HL-60 (cell line): ENCODE measurements around the gene CEACAM18.

Experiments
- DNase-seq, 2 experiments: peaks; one replicate each; pipeline ENCODE4 v3.0.0-alpha.2; 2010 to 2020; ENCODE audit warnings: low read depth in 1 of 2, low spot score in 1 of 2
- H3K27ac ChIP-seq: fragments of 250-450 bp; sonication (Bioruptor Pico); replicated peaks from 2 replicates; pipeline ENCODE4 v1.5.1; 2020; ENCODE audit warnings: mild to moderate bottlenecking, moderate library complexity
- H3K27me3 ChIP-seq: fragments of 250-450 bp; sonication (Bioruptor Pico); 2 replicates; pipeline ENCODE4 v1.5.1; 2021; ENCODE audit warnings: mild to moderate bottlenecking, moderate library complexity; ENCODE audit not compliant: insufficient read depth, poor library complexity, severe bottlenecking
- H3K4me3 ChIP-seq: replicated peaks from 2 replicates; pipeline ENCODE4 v1.5.1; 2011; ENCODE audit warnings: mild to moderate bottlenecking, control low read depth, low read length; ENCODE audit not compliant: insufficient read depth
- CTCF ChIP-seq: IDR thresholded peaks from one replicate; pipeline ENCODE4 v1.5.1; 2011; ENCODE audit warnings: low read length, control low read depth, inconsistent platforms; ENCODE audit not compliant: insufficient read depth
- GABPA ChIP-seq: IDR thresholded peaks from 2 replicates; pipeline ENCODE4 v1.6.1; 2012; ENCODE audit warnings: low read depth
- POLR2AphosphoS5 ChIP-seq: IDR thresholded peaks from 2 replicates; pipeline ENCODE4 v1.6.1; 2012; ENCODE audit warnings: low read depth
- REST ChIP-seq: IDR thresholded peaks from 2 replicates; pipeline ENCODE4 v1.6.1; 2012; ENCODE audit warnings: low read depth; ENCODE audit not compliant: insufficient replicate concordance
- SPI1 ChIP-seq: IDR thresholded peaks from 2 replicates; pipeline ENCODE4 v1.6.1; 2012; ENCODE audit warnings: low read depth, mild to moderate bottlenecking, borderline replicate concordance

The CEACAM18 gene

GRCh38 chr19:51472607-51473006 is 5.7 kb upstream of the CEACAM18 start:
- no peak overlapping the region for H3K27ac ChIP-seq
- TF ChIP-seq GABPA (no peak), SPI1 (no peak), POLR2AphosphoS5 (no peak), CTCF (no peak), REST (no peak)
- H3K4me3 ChIP-seq: no peak overlapping the region
- no peaks in the 10 kb centered on the region for H3K27me3 ChIP-seq
- DNase-seq: no peak

- Histone ChIP-seq H3K27me3 (no peaks in the 10 kb centered on the region), H3K27ac (no peak overlapping the region), H3K4me3 (no peak overlapping the region)
- peak; percentile 58 for TF ChIP-seq REST
- TF ChIP-seq POLR2AphosphoS5: no peak
- peak; percentile 54 for TF ChIP-seq CTCF
- TF ChIP-seq SPI1: no peak
- TF ChIP-seq GABPA: no peak
- peak; percentile 55 to 89 for DNase-seq
Measured at GRCh38 chr19:51473009-51473707, 5.2 kb upstream of the CEACAM18 start.

- TF ChIP-seq GABPA: no peak
- no peak for TF ChIP-seq POLR2AphosphoS5
- TF ChIP-seq REST: no peak
- no peak for TF ChIP-seq CTCF
- no peak for TF ChIP-seq SPI1
- no peak overlapping the region for H3K4me3 ChIP-seq
- no peaks in the 10 kb centered on the region for H3K27me3 ChIP-seq
- H3K27ac ChIP-seq: no peak overlapping the region
- no peak for DNase-seq
Measured at GRCh38 chr19:51476164-51476563, 2.2 kb upstream of the CEACAM18 start.
